Endothelial cell (in vitro differentiated cells): ENCODE data around the gene SEMA4D. TPM values are rescaled to one million over a fixed set of nuclear protein-coding genes. Genes with fewer than 3 reads are reported as not detected.

Experiments used
- DNase-seq: peaks from one replicate; pipeline ENCODE4 v3.0.0; 2021; ENCODE audit warnings: low spot score
- H3K27ac Mint-ChIP-seq: one replicate; pipeline ENCODE4 v1.8.0; 2021; ENCODE audit warnings: mixed read lengths, inconsistent platforms; ENCODE audit not compliant: unreplicated experiment
- H3K27me3 Mint-ChIP-seq: one replicate; pipeline ENCODE4 v1.8.0; 2021; ENCODE audit warnings: mild to moderate bottlenecking, moderate library complexity, mixed read lengths, inconsistent platforms; ENCODE audit not compliant: unreplicated experiment
- H3K36me3 Mint-ChIP-seq: one replicate; pipeline ENCODE4 v1.8.0; 2021; ENCODE audit warnings: mild to moderate bottlenecking, low read depth, mixed read lengths, inconsistent platforms; ENCODE audit not compliant: unreplicated experiment
- H3K4me1 Mint-ChIP-seq: one replicate; pipeline ENCODE4 v1.8.0; 2021; ENCODE audit warnings: mild to moderate bottlenecking, mixed read lengths, inconsistent platforms; ENCODE audit not compliant: unreplicated experiment
- H3K4me3 Mint-ChIP-seq: one replicate; pipeline ENCODE4 v1.8.0; 2021; ENCODE audit warnings: mild to moderate bottlenecking, mixed read lengths, inconsistent platforms; ENCODE audit not compliant: unreplicated experiment
- H3K9me3 Mint-ChIP-seq: one replicate; pipeline ENCODE4 v1.8.0; 2021; ENCODE audit warnings: mixed read lengths, inconsistent platforms; ENCODE audit not compliant: unreplicated experiment
- CTCF ChIP-seq: fragments of 200-600 bp; sonication (generic); IDR thresholded peaks from one replicate; pipeline ENCODE4 v1.5.0; 2021; ENCODE audit warnings: antibody characterized with exemption; ENCODE audit not compliant: unreplicated experiment
- total RNA-seq: library from RNA; stranded (reverse); fragmentation: NEBNext Ultra II Directional; extraction: Animal tissue kit (Norgen Biotek cat#: 25700); gene quantifications from one replicate; pipeline ENCODE4 v1.2.1, GENCODE V29; 2021; ENCODE audit not compliant: unreplicated experiment

Gene SEMA4D
- total RNA-seq, 1 donor from 2014 or later = 14.8 TPM

- H3K4me1 Mint-ChIP-seq = peaks cover 11% of the 10 kb centered on the region
- no peaks in the 10 kb centered on the region for H3K36me3 Mint-ChIP-seq
- H3K4me3 Mint-ChIP-seq = peak overlapping the region; percentile 87
- DNase-seq = no peak
- TF ChIP-seq CTCF = no peak
- H3K27me3 Mint-ChIP-seq = peaks cover 10% of the 10 kb centered on the region
- H3K9me3 Mint-ChIP-seq = no peaks in the 10 kb centered on the region
- no peak overlapping the region for H3K27ac Mint-ChIP-seq
These were observed 503 bp downstream of the SEMA4D start for GRCh38 chr9:89497257-89497963.

- peaks cover 14% of the 10 kb centered on the region for H3K27me3 Mint-ChIP-seq
- TF ChIP-seq CTCF = no peak
- no peak overlapping the region for H3K27ac Mint-ChIP-seq
- H3K4me1 Mint-ChIP-seq = peaks cover 11% of the 10 kb centered on the region
- no peaks in the 10 kb centered on the region for H3K9me3 Mint-ChIP-seq
- no peaks in the 10 kb centered on the region for H3K36me3 Mint-ChIP-seq
- peak overlapping the region; percentile 87 for H3K4me3 Mint-ChIP-seq
- DNase-seq = no peak
These were observed 1.2 kb downstream of the SEMA4D start for GRCh38 chr9:89496645-89497256.

GRCh38 chr9:89495824-89496560, 1.9 kb downstream of the SEMA4D start:
- peaks cover 11% of the 10 kb centered on the region for H3K4me1 Mint-ChIP-seq

GRCh38 chr9:89494199-89494598, 3.7 kb downstream of the SEMA4D start:
- Mint-ChIP-seq H3K9me3 (no peaks in the 10 kb centered on the region), H3K4me3 (no peak overlapping the region), H3K4me1 (peaks cover 15% of the 10 kb centered on the region), H3K36me3 (no peaks in the 10 kb centered on the region), H3K27ac (no peak overlapping the region), H3K27me3 (peaks cover 10% of the 10 kb centered on the region)
- TF ChIP-seq CTCF = no peak
- no peak for DNase-seq

More at GRCh38 chr9:89495824-89496560, 1.9 kb downstream of the SEMA4D start:
- Mint-ChIP-seq H3K27me3 (peaks cover 12% of the 10 kb centered on the region), H3K36me3 (no peaks in the 10 kb centered on the region), H3K9me3 (no peaks in the 10 kb centered on the region), H3K4me3 (no peak overlapping the region), H3K27ac (no peak overlapping the region)
- no peak for TF ChIP-seq CTCF
- no peak for DNase-seq
